ENCODE data around the gene CHRNB1.

Gene CHRNB1

DNA sequence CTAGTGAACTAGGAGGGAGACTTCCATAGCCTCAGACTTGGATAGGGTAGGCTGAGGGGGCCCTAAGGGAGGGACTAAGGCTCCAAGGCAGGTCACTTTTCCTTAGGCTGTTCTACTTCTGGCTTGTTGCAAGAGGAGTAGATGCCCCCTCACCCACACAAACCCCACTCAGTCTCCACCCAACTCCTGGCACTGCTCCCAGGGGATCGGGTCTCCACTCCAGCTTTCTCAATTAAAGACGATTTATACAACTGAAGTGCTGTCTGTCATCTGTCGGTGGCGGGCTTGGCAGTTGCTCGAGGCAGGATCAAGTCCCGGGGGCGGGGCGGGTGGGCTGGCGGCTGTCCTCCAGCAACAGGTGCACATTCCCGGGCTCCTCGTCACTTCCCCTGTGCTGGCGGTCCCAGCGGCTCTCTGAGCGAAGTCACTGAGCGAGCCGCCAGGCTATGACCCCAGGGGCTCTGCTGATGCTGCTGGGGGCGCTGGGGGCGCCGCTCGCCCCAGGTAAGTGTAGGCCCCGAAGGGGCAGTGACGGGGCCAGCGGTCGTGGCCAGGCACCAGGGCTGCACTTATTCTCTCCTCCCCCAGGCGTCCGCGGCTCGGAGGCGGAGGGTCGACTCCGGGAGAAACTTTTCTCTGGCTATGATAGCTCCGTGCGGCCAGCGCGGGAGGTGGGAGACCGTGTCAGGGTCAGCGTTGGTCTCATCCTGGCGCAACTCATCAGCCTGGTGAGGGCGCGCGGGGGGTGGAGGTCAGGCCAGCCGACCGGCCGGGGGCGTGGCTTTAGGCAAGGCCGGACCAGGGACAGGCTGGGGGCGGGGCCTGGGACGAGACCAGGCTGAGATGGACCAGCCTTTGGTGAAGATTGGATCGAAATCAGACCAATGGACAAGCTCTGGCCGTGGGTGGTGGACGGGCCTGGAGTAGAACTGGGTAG lies at the start of gene CHRNB1:
Gene CHRNB1 (plus strand): TSS at position 380 of the 937 bp plus-strand sequence. CDS start 67 bp downstream, at position 447.
- DNase-seq (ENCODE audit: low read depth), result no peak

DNA sequence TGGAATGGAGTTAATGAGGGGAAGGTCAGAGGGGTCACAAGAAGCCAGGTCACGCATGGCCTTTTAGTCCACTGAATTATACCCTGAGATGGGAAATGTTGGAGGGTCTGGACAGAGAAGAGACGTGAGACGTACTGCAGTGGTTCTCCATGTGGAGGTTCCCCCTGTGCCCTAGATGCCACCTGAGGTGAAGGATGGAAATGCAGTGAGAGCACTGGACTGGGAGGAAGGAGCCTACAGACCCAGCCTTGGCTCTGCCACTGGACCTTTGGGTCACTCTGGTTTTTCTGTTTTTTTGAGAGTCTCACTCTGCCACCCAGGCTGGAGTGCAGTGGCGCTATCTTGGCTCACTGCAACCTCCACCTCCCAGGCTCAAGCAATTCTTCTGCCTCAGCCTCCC lies 48.7 kb upstream of the CHRNB1 start:
- DNase-seq (ENCODE audit: low read depth), result no peak

DNA sequence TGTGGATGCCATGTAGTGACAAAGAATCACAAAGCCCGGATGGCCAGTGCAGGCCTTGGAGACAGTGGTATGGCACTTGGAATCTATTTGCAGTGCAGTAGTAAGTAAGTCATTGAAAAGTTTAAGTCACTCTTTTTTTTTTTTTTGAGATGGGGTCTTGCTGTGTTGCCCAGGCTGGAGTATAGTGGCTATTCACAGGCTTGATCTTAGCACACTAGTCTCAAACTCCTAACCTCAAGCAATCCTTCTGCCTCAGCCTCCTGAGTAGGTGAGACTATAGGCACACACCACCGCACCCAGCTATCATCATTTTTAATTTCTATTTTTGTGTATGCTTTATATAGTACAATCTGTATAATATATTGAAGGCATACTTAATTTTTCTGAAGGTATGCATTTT lies 46.2 kb upstream of the CHRNB1 start:
- no peak for DNase-seq (ENCODE audit: low read depth)

DNA sequence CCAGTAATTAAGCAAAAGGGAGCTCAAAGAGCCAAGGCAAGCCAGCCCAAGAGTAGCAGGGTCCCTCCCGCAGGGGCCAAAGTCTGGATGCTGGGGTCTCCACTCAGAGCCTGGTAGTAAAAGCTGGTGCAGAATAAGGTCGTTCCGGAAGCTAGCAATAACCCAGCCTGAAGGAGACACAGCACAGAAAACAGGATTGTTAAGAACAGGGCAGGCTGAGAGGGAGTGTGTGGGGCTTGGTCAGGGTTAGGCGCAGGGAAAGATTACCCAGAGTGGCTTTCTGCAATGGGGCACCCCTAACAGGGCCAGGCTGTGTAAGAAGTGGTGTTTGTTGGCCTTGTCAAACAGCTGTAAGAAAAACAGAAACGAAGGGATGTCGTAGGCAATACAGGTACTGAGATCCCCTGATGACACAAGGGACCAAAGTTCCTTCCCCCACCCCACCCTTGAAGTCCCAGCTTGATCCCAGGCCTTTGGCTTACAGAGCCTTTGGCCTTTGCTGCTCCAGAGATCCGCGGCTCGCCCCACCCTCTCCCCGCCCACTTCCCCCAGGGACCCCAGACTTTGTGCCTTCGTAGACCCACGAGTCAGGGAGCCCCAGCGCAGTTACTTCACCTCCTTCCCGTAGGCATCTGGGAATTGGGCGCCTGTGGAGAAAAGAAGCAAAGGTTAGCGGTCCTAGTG lies 41.7 kb upstream of the CHRNB1 start:
- no peak for DNase-seq (ENCODE audit: low read depth)

DNA sequence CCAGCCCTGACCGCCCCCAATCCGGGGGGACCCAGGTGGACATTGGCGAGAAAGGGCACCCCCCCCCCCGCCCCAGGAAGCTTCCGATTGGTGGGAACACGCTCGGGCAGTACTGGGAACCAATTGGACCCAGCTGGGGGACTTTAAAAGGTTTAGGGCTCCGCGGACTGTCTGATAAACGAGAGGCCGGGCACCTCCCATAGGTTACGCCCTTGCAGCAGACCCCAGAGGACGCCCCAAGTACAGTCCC lies 41.2 kb upstream of the CHRNB1 start:
- peak; percentile 74 for DNase-seq (ENCODE audit: low read depth)

GRCh38 chr17:7403977-7404736 lies 40.7 kb upstream of the CHRNB1 start, which contains the start of gene TMEM256:
Gene TMEM256 (minus strand): TSS chr17:7404097. CDS start chr17:7404084, 13 bp downstream.
- DNase-seq (ENCODE audit: low read depth), result peak; percentile 100

DNA sequence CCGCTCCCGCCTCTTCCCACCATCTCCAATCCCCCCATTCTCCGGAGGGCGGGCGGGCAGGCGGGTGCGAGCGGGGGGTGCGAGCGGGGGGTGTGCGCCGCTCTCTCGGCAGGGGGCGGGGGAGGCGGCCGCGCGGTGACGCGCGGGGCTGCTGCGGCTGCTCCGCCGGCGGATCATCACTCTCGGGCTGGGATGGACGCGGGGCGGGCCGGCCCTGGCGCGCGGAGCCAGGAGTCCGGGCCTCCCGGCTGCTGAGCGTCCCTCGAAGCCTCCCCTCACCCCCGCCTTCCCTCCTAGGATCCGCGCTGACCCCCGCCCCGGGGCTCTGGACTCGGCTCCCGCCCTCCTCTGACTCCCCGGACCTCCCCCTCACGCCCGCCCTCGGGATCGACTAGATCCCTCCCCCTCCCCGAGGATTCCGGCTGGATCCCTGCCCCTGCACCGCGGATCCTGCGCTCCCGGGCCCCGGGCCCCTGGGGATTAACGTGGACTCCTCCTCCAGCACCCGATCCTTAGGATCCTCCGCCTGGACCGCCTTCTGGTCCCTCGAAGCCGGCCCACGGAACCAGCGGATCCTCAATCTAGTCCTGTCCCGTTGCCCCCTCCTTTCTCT lies 40.0 kb upstream of the CHRNB1 start:
- no peak for DNase-seq (ENCODE audit: low read depth)

- no peak for DNase-seq (ENCODE audit: low read depth)
Observed at GRCh38 chr17:7405350-7406234, 39.3 kb upstream of the CHRNB1 start.

DNA sequence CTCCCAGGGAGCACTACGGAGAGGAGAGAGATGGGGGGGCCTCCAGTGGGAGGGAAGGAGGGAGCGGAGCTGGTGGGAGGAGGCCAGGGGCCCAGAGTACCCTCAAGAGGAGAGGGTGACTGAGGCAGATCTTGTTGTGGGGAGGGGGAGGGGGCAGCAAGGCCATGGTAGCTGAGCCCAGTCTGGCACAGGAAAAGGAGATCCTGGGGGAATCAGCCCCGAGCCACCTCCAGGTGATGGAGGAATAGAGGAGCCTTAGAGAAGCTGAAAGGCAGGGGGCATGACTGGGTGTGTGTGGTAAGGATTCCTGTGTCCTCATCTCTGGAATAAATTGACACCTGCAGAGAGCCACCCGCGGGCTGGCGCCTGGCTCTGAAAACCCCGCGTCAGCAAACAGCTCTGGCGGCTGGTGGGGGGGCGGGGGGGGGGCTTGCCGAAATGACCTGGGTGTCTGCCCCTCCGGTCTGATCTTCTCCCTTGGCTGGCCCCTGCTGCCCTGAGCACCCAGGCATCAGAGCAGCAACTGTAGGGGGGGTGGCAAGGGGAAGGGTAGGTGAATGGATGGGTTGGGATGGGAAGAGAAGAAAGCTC lies 38.5 kb upstream of the CHRNB1 start:
- no peak for DNase-seq (ENCODE audit: low read depth)

DNA sequence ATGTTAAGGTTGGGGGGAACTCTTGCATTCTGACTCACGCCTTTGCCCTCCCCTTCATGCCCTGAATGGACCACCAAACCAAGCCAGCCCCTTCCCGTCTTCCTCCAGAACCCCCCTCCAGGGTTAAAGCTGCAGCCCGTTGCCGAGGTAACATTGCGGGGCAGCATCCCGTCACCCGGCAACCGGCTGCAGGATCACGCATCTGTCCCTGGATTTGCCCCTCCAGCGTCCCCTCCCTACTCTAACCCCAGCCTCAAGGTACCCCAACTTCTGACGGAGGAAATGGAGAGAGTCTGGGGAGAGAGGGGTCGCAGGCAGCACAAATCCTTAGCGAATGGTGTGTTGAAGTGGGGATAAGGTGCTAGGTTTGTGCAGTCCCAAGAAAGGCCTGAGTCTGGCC lies 37.8 kb upstream of the CHRNB1 start:
- DNase-seq (ENCODE audit: low read depth), result no peak

DNA sequence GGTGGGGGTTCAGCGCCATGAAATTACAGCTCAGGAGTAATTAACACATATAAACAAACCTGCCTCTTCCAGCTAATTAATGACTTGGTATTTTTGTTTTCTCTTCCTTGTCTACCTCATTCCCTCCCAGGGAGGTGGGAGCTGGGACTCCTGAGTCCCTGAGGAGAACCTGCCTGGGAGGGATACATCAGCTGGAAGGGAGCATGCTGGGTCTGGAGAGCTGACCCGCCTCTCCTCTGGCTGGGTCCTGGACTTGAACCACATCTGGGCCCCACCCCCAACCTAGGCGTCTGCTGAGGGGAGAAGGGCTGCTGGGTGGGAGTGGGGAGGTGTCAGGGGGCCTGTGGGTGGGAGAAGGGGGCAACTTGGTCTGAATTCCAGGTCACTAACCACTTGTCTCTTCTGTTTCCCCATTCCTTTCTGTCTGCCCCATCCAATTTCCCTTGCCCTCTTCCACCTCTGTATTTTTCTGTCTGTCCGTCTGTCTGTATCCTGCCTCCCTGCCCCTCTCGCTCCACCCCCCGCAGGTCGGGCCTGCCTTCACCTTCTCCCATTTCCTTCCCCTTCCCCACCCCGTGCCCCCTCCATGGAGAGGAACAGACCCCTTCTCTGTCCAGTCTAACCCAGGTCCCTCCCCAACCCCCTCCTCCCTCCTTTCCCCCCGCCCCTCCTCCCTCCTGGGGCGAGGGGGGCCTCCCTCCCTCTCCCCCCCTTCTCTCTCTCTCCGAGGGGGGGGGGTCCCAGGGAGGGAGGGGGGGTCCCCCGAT lies 37.2 kb upstream of the CHRNB1 start, which contains the start of gene NLGN2:
Gene NLGN2 (plus strand): TSS at position 361 of the 767 bp plus-strand sequence. CDS start 411 bp downstream, outside the sequence.
- no peak for DNase-seq (ENCODE audit: low read depth)

DNA sequence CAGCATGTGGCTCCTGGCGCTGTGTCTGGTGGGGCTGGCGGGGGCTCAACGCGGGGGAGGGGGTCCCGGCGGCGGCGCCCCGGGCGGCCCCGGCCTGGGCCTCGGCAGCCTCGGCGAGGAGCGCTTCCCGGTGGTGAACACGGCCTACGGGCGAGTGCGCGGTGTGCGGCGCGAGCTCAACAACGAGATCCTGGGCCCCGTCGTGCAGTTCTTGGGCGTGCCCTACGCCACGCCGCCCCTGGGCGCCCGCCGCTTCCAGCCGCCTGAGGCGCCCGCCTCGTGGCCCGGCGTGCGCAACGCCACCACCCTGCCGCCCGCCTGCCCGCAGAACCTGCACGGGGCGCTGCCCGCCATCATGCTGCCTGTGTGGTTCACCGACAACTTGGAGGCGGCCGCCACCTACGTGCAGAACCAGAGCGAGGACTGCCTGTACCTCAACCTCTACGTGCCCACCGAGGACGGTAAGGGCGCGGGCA lies 36.6 kb upstream of the CHRNB1 start:
- DNase-seq (ENCODE audit: low read depth), result no peak

- DNase-seq (ENCODE audit: low read depth), result no peak
Observed at GRCh38 chr17:7408863-7409262, 36.0 kb upstream of the CHRNB1 start.

GRCh38 chr17:7409716-7410115 lies 35.1 kb upstream of the CHRNB1 start:
- no peak for DNase-seq (ENCODE audit: low read depth)

GRCh38 chr17:7410634-7411426 lies 34.0 kb upstream of the CHRNB1 start:
- DNase-seq (ENCODE audit: low read depth), result no peak

GRCh38 chr17:7411427-7411750 lies 33.5 kb upstream of the CHRNB1 start:
- DNase-seq (ENCODE audit: low read depth), result no peak

DNA sequence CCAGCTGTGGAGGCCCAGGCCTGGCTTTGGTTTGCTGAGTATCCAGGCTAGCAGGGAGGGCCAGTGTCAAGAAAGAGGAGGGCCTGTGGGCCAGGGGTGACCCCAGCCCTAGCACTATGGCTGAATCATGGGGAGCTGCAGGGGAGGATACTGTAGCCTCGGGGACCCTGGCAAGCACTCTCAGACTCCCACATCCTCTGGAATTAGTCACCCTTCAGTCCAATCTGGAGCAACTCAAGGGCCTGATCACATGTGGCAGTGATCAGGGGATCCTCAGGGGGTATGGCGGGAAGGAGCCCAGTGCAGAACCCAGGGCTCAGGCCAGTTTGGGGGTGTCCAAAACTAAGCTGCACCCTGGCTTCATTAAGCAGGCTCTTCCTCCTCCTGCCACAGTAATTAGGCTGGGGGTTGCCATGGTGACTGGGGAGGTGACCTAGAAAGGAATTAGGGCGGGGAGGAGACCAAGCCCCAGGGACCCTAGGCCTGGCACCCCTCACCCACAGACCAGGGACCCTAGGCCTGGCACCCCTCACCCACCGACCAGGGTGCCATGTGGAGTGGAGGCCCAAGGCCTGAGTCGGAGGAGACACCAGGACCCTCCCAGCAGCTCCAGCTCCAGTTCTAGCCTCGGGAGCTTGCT lies 31.4 kb upstream of the CHRNB1 start:
- DNase-seq (ENCODE audit: low read depth), result peak; percentile 59

DNA sequence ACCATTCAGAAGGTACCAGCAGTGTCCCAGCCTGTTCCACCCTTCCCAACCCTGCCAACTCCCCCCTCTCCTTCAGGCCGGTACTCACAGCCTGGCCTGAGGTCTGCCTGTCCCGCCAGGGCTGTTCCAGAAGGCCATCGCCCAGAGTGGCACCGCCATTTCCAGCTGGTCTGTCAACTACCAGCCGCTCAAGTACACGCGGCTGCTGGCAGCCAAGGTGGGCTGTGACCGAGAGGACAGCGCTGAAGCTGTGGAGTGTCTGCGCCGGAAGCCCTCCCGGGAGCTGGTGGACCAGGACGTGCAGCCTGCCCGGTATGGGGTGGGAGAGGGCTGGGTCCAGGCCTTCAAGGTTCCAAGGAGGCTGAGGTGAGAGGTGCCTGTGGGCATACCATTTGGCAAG lies 30.0 kb upstream of the CHRNB1 start:
- no peak for DNase-seq (ENCODE audit: low read depth)

DNA sequence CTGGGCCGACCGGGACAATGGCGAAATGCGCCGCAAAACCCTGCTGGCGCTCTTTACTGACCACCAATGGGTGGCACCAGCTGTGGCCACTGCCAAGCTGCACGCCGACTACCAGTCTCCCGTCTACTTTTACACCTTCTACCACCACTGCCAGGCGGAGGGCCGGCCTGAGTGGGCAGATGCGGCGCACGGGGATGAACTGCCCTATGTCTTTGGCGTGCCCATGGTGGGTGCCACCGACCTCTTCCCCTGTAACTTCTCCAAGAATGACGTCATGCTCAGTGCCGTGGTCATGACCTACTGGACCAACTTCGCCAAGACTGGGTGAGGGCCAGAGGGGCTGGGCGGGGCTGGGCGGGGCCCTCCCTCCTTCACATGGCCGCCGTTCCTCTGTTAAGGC lies 29.1 kb upstream of the CHRNB1 start:
- DNase-seq (ENCODE audit: low read depth), result no peak

Measured in iris pigment epithelial cell (primary cell).